ENCODE data around the gene FCHSD1. TPM values are rescaled to one million over a fixed set of nuclear protein-coding genes. Genes with fewer than 3 reads are reported as not detected.

FCHSD1 gene
- total and polyA plus RNA-seq, 10 donors, result 20.4 to 67.3 (median 45.6) TPM

GRCh38 chr5:141680751-141681201, 29.6 kb upstream of the FCHSD1 start:
- intact Hi-C loops (cut with DNase I; ENCODE audit: low total_unique reads), result no loop called here
- DNase-seq, result no peak
- TF ChIP-seq POLR2AphosphoS5 (IDR thresholded peaks at IDR 0.05) (peak; percentile 21 to 84 (median 80)), CTCF (IDR thresholded peaks at IDR 0.05 in 8 of 11, conservative IDR thresholded peaks at IDR 0.05 in 3 of 11) (no peak), POLR2A (IDR thresholded peaks at IDR 0.05) (no peak)
- Histone ChIP-seq H3K36me3 (peaks cover 0 to 27% (median 0%) of the 10 kb centered on the region in 6 donors), H3K4me3 (peak overlapping the region in 6 of 8 donors; percentile 6 to 68 (median 52)), H3K27ac (peak overlapping the region in 7 of 8 donors; percentile 46 to 94 (median 88)), H3K9me3 (no peaks in the 10 kb centered on the region), H3K4me1 (peaks cover 12 to 57% (median 42%) of the 10 kb centered on the region in 6 donors), H3K27me3 (replicated peaks in 1 of 7) (no peaks in the 10 kb centered on the region)
- WGBS, 5 donors, result 34 to 59% (median 44%) methylated on average over 6 of the region's 6 CpGs

- H3K36me3 ChIP-seq, result peaks cover 0 to 29% (median 0%) of the 10 kb centered on the region in 6 donors
- H3K4me1 ChIP-seq, result peaks cover 12 to 57% (median 42%) of the 10 kb centered on the region in 6 donors
- intact Hi-C loops (cut with DNase I; ENCODE audit: low total_unique reads), result no loop called here
- H3K4me3 ChIP-seq, result peak overlapping the region in 1 of 8 donors; percentile 68
- 74 to 91% (median 87%) methylated on average over 11 to 16 of the region's 16 CpGs for WGBS, 5 donors
- no peaks in the 10 kb centered on the region for H3K27me3 ChIP-seq (replicated peaks in 1 of 7)
- peak; percentile 78 for DNase-seq
- H3K9me3 ChIP-seq, result no peaks in the 10 kb centered on the region
- H3K27ac ChIP-seq, result peak overlapping the region in 5 of 8 donors; percentile 83 to 94 (median 88)
- no peak for TF ChIP-seq POLR2AphosphoS5 (IDR thresholded peaks at IDR 0.05)
- TF ChIP-seq CTCF (IDR thresholded peaks at IDR 0.05 in 8 of 11, conservative IDR thresholded peaks at IDR 0.05 in 3 of 11), result no peak
- TF ChIP-seq POLR2A (IDR thresholded peaks at IDR 0.05), result no peak
Measured at GRCh38 chr5:141680178-141680577, 29.0 kb upstream of the FCHSD1 start.

GRCh38 chr5:141677415-141677814, 26.2 kb upstream of the FCHSD1 start:
- TF ChIP-seq CTCF (IDR thresholded peaks at IDR 0.05 in 8 of 11, conservative IDR thresholded peaks at IDR 0.05 in 3 of 11) (no peak), POLR2A (IDR thresholded peaks at IDR 0.05) (no peak), POLR2AphosphoS5 (IDR thresholded peaks at IDR 0.05) (no peak)
- no peaks in the 10 kb centered on the region for H3K27me3 ChIP-seq (replicated peaks in 1 of 7)
- no peaks in the 10 kb centered on the region for H3K9me3 ChIP-seq
- no peak overlapping the region for H3K4me3 ChIP-seq
- H3K36me3 ChIP-seq, result peaks cover 0 to 46% (median 3%) of the 10 kb centered on the region in 6 donors
- H3K4me1 ChIP-seq, result peaks cover 7 to 33% (median 27%) of the 10 kb centered on the region in 6 donors
- intact Hi-C loops (cut with DNase I; ENCODE audit: low total_unique reads), result no loop called here
- no peak for DNase-seq
- no peak overlapping the region for H3K27ac ChIP-seq

GRCh38 chr5:141675672-141676071, 24.5 kb upstream of the FCHSD1 start:
- Histone ChIP-seq H3K4me1 (peaks cover 0 to 16% (median 11%) of the 10 kb centered on the region in 6 donors), H3K27ac (no peak overlapping the region), H3K27me3 (replicated peaks in 1 of 7) (no peaks in the 10 kb centered on the region), H3K9me3 (no peaks in the 10 kb centered on the region), H3K36me3 (peaks cover 0 to 63% (median 7%) of the 10 kb centered on the region in 6 donors), H3K4me3 (no peak overlapping the region)
- 76 to 93% (median 91%) methylated on average over 4 of the region's 4 CpGs for WGBS, 5 donors
- TF ChIP-seq CTCF (IDR thresholded peaks at IDR 0.05 in 8 of 11, conservative IDR thresholded peaks at IDR 0.05 in 3 of 11) (no peak), POLR2AphosphoS5 (IDR thresholded peaks at IDR 0.05) (no peak), POLR2A (IDR thresholded peaks at IDR 0.05) (no peak)
- no peak for DNase-seq
- intact Hi-C loops (cut with DNase I; ENCODE audit: low total_unique reads), result no loop called here

Measured in spleen (tissue), 11 donors.